ENCODE measurements around the gene TMEM72.

DNA sequence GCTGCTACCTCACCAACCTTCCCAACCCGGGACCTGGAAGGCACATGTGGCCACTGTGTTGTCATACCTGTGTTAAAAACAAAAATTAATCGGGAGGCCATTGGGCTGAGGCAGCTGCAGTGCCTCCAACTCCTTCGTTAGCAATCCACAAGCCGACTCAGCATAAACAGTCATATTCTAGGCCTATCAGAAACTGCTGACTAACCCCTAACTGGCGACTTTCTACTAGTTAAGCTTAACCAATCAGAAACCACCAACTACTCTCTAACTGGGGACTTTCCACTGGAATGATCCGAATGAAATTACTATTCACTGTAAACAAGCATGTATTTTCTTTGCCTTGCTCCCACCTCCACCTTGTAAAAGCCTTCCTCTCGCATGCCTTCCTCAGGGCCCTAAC is 14.1 kb upstream of the TMEM72 start:
- no peak for TF ChIP-seq POLR2AphosphoS5 (IDR thresholded peaks at IDR 0.05)
- TF ChIP-seq, protein P1, sequence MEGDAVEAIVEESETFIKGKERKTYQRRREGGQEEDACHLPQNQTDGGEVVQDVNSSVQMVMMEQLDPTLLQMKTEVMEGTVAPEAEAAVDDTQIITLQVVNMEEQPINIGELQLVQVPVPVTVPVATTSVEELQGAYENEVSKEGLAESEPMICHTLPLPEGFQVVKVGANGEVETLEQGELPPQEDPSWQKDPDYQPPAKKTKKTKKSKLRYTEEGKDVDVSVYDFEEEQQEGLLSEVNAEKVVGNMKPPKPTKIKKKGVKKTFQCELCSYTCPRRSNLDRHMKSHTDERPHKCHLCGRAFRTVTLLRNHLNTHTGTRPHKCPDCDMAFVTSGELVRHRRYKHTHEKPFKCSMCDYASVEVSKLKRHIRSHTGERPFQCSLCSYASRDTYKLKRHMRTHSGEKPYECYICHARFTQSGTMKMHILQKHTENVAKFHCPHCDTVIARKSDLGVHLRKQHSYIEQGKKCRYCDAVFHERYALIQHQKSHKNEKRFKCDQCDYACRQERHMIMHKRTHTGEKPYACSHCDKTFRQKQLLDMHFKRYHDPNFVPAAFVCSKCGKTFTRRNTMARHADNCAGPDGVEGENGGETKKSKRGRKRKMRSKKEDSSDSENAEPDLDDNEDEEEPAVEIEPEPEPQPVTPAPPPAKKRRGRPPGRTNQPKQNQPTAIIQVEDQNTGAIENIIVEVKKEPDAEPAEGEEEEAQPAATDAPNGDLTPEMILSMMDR (IDR thresholded peaks at IDR 0.05) = no peak
